ENCODE measurements around the gene ST7.

Gene ST7

GRCh38 chr7:117192108-117192507 is 238.8 kb downstream of the ST7 start:
- Histone ChIP-seq H3K4me3 (replicated peaks; ENCODE audit: low read depth, low read length) (no peak overlapping the region), H3K36me3 (ENCODE audit: control insufficient read depth, insufficient read depth, low read length) (no peaks in the 10 kb centered on the region; the same call in 1 of the 2 replicates), H3K27me3 (replicated peaks; ENCODE audit: control insufficient read depth, insufficient read depth, low read length) (no peaks in the 10 kb centered on the region)
- no peak for TF ChIP-seq CTCF (IDR thresholded peaks at IDR 0.05; ENCODE audit: insufficient read depth, low read length, poor library complexity, severe bottlenecking)
- DNase-seq (ENCODE audit: extremely low read depth, insufficient read length): no peak

- DNase-seq (ENCODE audit: extremely low read depth, insufficient read length): no peak
- no peak for TF ChIP-seq CTCF (IDR thresholded peaks at IDR 0.05; ENCODE audit: insufficient read depth, low read length, poor library complexity, severe bottlenecking)
- H3K36me3 ChIP-seq (ENCODE audit: control insufficient read depth, insufficient read depth, low read length): no peaks in the 10 kb centered on the region; the same call in 1 of the 2 replicates
- no peak overlapping the region for H3K4me3 ChIP-seq (replicated peaks; ENCODE audit: low read depth, low read length)
- H3K27me3 ChIP-seq (replicated peaks; ENCODE audit: control insufficient read depth, insufficient read depth, low read length): no peaks in the 10 kb centered on the region
Measured at GRCh38 chr7:117193564-117193963, 240.3 kb downstream of the ST7 start.

- no peak overlapping the region for H3K4me3 ChIP-seq (replicated peaks; ENCODE audit: low read depth, low read length)
- no peak for TF ChIP-seq CTCF (IDR thresholded peaks at IDR 0.05; ENCODE audit: insufficient read depth, low read length, poor library complexity, severe bottlenecking)
- H3K36me3 ChIP-seq (ENCODE audit: control insufficient read depth, insufficient read depth, low read length): peaks cover under 1% of the 10 kb centered on the region
- no peaks in the 10 kb centered on the region for H3K27me3 ChIP-seq (replicated peaks; ENCODE audit: control insufficient read depth, insufficient read depth, low read length)
- DNase-seq (ENCODE audit: extremely low read depth, insufficient read length): no peak
Measured at GRCh38 chr7:117194445-117194844, 241.1 kb downstream of the ST7 start.

GRCh38 chr7:117195361-117196029 is 242.2 kb downstream of the ST7 start:
- H3K27me3 ChIP-seq (replicated peaks; ENCODE audit: control insufficient read depth, insufficient read depth, low read length): no peaks in the 10 kb centered on the region
- no peak overlapping the region for H3K4me3 ChIP-seq (replicated peaks; ENCODE audit: low read depth, low read length)
- no peak for TF ChIP-seq CTCF (IDR thresholded peaks at IDR 0.05; ENCODE audit: insufficient read depth, low read length, poor library complexity, severe bottlenecking)
- no peak for DNase-seq (ENCODE audit: extremely low read depth, insufficient read length)
- peaks cover 2% of the 10 kb centered on the region for H3K36me3 ChIP-seq (ENCODE audit: control insufficient read depth, insufficient read depth, low read length)

- H3K27me3 ChIP-seq (replicated peaks; ENCODE audit: control insufficient read depth, insufficient read depth, low read length): no peaks in the 10 kb centered on the region
- TF ChIP-seq CTCF (IDR thresholded peaks at IDR 0.05; ENCODE audit: insufficient read depth, low read length, poor library complexity, severe bottlenecking): no peak
- H3K4me3 ChIP-seq (replicated peaks; ENCODE audit: low read depth, low read length): no peak overlapping the region
- DNase-seq (ENCODE audit: extremely low read depth, insufficient read length): no peak
- H3K36me3 ChIP-seq (ENCODE audit: control insufficient read depth, insufficient read depth, low read length): peaks cover 2% of the 10 kb centered on the region
Measured at GRCh38 chr7:117200132-117200531, 246.8 kb downstream of the ST7 start.
